ENCODE data around the gene B4GALNT4.
"Not testable (repeated sequence)": the region's sequence is repeated elsewhere in the genome, so short reads cannot be mapped to it uniquely, and the experiment has no call there.

The B4GALNT4 gene

DNA sequence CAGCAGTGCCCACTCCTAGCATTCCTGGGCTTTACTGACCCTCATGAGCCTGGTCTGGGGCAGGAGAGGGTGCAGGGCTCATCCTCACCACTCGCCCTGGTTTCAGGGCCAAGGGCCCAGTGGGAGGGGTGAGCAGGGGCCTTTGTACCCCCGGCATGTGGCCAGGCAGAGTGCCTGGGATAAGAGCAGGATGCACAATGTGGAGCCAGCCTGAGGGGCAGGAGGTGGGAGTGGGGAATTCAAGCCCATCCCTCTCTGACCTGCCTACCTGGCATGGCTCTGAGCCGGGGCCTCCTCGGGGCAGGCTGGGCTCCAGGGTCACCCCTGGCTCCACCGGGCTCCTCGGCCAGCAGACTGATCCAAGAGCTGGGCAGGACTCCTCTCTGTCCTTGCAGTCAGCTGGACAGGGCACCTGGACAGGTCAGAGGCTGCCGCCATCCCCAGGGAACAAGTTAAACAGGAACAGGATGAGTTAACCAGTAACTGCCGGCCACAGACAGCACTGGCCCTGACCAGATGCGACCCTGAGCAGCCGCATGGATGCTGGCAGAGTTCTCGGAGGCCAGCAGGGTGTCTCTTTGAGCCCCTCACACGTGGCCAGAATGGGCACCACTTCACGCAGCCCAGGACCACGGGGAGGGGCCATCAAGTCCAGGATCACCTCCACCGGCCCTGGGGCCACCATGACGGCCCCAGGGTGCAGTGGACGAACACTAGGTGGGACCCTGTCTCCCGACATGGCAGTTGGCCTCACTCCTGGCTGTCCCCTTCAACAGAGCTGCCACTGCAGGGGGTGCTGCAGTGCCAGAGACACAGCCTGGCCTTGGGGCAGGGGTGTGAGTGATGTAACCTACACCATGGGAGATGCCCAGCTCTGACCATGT, 40.5 kb downstream of the B4GALNT4 start:
- peaks cover 17% of the 10 kb centered on the region for H3K4me1 ChIP-seq (ENCODE audit: control insufficient read depth, insufficient read depth, low read length)
- H3K9ac ChIP-seq (ENCODE audit: low read depth, low read length): no peak overlapping the region
- H3K36me3 ChIP-seq (ENCODE audit: insufficient read depth, low read length): no peaks in the 10 kb centered on the region
- no peaks in the 10 kb centered on the region for H3K9me3 ChIP-seq (replicated peaks; ENCODE audit: low read length)
- H3K27me3 ChIP-seq (ENCODE audit: control insufficient read depth, insufficient read depth, low read length): no peaks in the 10 kb centered on the region
- H3K4me2 ChIP-seq (ENCODE audit: low read length): no peak overlapping the region
- no peak overlapping the region for H3K4me3 ChIP-seq (ENCODE audit: low read length)

DNA sequence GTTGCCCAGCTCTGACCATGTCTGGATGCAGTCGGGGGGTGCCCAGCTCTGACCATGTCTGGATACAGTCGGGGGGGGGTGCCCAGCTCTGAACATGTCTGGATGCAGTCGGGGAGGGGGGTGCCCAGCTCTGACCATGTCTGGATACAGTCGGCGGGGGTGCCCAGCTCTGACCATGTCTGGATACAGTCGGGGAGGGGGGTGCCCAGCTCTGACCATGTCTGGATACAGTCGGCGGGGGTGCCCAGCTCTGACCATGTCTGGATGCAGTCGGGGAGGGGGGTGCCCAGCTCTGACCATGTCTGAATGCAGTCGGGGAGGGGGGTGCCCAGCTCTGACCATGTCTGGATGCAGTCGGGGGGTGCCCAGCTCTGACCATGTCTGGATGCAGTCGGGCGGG, 41.4 kb downstream of the B4GALNT4 start:
- H3K9ac ChIP-seq (ENCODE audit: low read depth, low read length); H3K27me3 ChIP-seq (ENCODE audit: control insufficient read depth, insufficient read depth, low read length); H3K36me3 ChIP-seq (ENCODE audit: insufficient read depth, low read length); H3K4me3 ChIP-seq (ENCODE audit: low read length); H3K4me2 ChIP-seq (ENCODE audit: low read length); H3K9me3 ChIP-seq (replicated peaks; ENCODE audit: low read length): not testable (repeated sequence)
- H3K4me1 ChIP-seq (ENCODE audit: control insufficient read depth, insufficient read depth, low read length): peaks cover 23% of the 10 kb centered on the region

DNA sequence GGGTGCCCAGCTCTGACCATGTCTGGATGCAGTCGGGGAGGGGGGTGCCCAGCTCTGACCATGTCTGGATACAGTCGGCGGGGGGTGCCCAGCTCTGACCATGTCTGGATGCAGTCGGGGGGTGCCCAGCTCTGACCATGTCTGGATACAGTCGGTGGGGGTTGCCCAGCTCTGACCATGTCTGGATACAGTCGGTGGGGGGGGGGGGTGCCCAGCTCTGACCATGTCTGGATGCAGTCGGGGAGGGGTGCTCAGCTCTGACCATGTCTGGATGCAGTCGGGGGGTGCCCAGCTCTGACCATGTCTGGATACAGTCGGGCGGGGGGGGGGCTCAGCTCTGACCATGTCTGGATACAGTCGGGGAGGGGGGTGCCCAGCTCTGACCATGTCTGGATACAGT, 42.2 kb downstream of the B4GALNT4 start:
- H3K4me3 ChIP-seq (ENCODE audit: low read length); H3K4me2 ChIP-seq (ENCODE audit: low read length); H3K27me3 ChIP-seq (ENCODE audit: control insufficient read depth, insufficient read depth, low read length); H3K9me3 ChIP-seq (replicated peaks; ENCODE audit: low read length); H3K36me3 ChIP-seq (ENCODE audit: insufficient read depth, low read length); H3K9ac ChIP-seq (ENCODE audit: low read depth, low read length): not testable (repeated sequence)
- H3K4me1 ChIP-seq (ENCODE audit: control insufficient read depth, insufficient read depth, low read length): peaks cover 22% of the 10 kb centered on the region

DNA sequence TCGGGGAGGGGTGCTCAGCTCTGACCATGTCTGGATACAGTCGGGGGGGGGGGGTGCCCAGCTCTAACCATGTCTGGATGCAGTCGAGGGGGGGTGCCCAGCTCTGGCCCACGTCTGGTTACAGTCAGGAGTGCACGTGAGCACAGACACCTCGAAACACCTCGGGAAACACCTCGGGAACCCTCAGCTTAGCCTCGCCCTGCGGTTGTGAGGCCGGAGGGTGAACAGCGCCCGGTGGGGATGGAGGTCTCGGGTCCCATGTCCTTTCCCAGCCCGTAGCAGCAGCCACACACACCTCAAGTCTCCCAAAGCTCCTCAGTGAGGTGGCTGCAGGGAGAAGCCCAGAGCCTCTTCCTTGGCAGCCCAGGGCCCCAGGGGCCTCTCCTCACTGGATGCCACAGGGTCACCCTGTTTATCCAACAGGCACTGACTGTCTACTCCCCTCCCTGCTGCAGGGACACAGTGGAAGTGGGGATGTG, 43.4 kb downstream of the B4GALNT4 start:
- Histone ChIP-seq H3K4me2 (ENCODE audit: low read length) (no peak overlapping the region), H3K4me3 (ENCODE audit: low read length) (no peak overlapping the region), H3K9me3 (replicated peaks; ENCODE audit: low read length) (no peaks in the 10 kb centered on the region), H3K4me1 (ENCODE audit: control insufficient read depth, insufficient read depth, low read length) (peaks cover 20% of the 10 kb centered on the region), H3K36me3 (ENCODE audit: insufficient read depth, low read length) (no peaks in the 10 kb centered on the region), H3K27me3 (ENCODE audit: control insufficient read depth, insufficient read depth, low read length) (peaks cover 12% of the 10 kb centered on the region), H3K9ac (ENCODE audit: low read depth, low read length) (no peak overlapping the region)

DNA sequence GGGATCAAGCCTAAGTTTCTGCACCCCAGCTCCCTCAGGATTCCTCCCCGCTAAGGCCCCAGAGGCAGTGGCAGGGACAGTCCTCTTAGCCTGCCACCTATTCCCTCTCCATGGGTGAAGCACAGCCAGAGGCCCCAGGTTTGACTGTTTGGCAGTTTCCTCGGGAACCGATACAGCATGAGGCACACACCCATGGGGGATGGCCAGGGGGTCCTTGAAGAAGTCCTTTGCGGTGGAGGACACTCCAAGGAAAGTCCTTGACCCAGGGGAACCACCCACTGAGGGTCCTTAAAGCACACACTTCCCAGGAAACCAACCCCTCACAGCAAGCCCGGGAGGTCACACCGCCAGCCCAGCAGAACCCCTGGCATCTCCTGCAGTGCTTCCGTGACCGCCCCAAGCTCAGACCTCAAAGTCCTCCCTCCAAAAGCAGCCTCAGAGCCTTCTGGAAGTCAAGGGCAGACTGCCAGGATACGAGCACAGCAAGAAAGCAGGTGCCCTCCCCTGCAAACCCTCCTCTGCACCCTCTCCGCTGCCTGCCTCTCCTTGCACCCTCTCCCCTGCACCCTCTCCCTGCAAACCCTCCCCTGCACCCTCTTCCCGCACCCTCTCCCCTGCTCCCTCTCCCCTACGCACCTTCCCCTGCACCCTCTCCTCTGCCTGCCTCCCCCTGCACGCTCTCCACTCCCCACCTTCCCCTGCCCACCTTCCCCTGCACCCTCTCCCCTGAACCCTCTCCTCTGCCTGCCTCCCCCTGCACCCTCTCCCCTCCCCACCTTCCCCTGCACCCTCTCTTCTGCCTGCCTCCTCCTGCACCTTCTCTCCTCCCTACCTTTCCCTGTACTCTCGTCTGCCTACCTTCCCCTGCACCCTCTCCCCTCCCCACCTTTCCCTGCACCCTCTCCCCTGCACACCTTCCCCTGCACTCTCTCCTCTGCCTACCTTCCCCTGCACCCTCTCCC, 44.1 kb downstream of the B4GALNT4 start:
- peaks cover 20% of the 10 kb centered on the region for H3K4me1 ChIP-seq (ENCODE audit: control insufficient read depth, insufficient read depth, low read length)
- no peak overlapping the region for H3K4me3 ChIP-seq (ENCODE audit: low read length)
- H3K4me2 ChIP-seq (ENCODE audit: low read length): no peak overlapping the region
- H3K36me3 ChIP-seq (ENCODE audit: insufficient read depth, low read length): no peaks in the 10 kb centered on the region
- H3K9me3 ChIP-seq (replicated peaks; ENCODE audit: low read length): no peaks in the 10 kb centered on the region
- H3K9ac ChIP-seq (ENCODE audit: low read depth, low read length): no peak overlapping the region
- H3K27me3 ChIP-seq (ENCODE audit: control insufficient read depth, insufficient read depth, low read length): peaks cover 19% of the 10 kb centered on the region

DNA sequence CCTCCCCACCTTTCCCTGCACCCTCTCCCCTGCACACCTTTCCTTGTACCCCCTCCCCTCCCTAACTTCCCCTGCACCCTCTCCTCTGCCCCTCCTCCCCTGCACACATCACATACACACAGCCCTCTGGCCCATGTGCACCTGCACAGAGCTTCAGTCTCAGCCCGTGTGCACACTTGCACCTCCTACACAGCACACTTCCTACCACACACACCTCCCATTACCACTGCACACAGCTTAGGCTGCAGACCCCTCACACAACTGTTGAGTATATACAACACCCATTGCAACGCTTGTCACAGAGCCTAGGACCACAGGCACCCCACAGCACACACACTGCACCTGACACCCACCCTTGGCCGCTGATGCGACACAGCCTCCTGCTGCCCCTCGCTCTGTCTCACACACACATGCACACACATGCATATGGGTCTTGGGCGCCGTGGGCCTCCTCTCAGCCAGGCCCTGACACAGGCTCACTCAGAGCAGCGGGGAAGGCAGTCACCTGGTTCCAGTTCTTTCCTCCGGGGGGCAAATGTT, 45.1 kb downstream of the B4GALNT4 start:
- Histone ChIP-seq H3K9ac (ENCODE audit: low read depth, low read length) (no peak overlapping the region), H3K27me3 (ENCODE audit: control insufficient read depth, insufficient read depth, low read length) (peaks cover 29% of the 10 kb centered on the region), H3K9me3 (replicated peaks; ENCODE audit: low read length) (no peaks in the 10 kb centered on the region), H3K4me2 (ENCODE audit: low read length) (peak overlapping the region; percentile 31), H3K36me3 (ENCODE audit: insufficient read depth, low read length) (no peaks in the 10 kb centered on the region), H3K4me1 (ENCODE audit: control insufficient read depth, insufficient read depth, low read length) (peaks cover 20% of the 10 kb centered on the region), H3K4me3 (ENCODE audit: low read length) (no peak overlapping the region)

DNA sequence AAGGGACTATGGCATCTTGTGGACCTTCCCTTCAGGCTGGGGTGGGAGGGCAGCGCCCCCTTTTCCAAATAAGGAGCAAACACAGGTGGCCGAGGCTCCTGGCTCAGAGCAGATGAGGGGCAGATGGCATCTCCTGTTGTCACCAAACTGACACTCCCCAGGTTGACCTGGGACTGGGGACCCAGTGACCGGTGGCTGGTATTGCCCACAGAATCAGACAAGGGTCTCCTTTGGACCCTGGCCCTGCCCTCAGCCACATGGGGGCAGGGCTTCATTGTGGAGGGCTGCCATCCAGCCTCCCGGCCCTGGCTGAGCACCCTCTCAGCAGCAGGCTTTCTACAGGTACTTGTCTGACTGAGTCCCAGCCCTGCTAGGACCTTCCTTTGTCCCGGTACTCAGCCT, 46.3 kb downstream of the B4GALNT4 start:
- H3K9ac ChIP-seq (ENCODE audit: low read depth, low read length): no peak overlapping the region
- no peak overlapping the region for H3K4me3 ChIP-seq (ENCODE audit: low read length)
- H3K36me3 ChIP-seq (ENCODE audit: insufficient read depth, low read length): no peaks in the 10 kb centered on the region
- peaks cover 37% of the 10 kb centered on the region for H3K27me3 ChIP-seq (ENCODE audit: control insufficient read depth, insufficient read depth, low read length)
- peak overlapping the region; percentile 31 for H3K4me2 ChIP-seq (ENCODE audit: low read length)
- peaks cover 20% of the 10 kb centered on the region for H3K4me1 ChIP-seq (ENCODE audit: control insufficient read depth, insufficient read depth, low read length)
- no peaks in the 10 kb centered on the region for H3K9me3 ChIP-seq (replicated peaks; ENCODE audit: low read length)

DNA sequence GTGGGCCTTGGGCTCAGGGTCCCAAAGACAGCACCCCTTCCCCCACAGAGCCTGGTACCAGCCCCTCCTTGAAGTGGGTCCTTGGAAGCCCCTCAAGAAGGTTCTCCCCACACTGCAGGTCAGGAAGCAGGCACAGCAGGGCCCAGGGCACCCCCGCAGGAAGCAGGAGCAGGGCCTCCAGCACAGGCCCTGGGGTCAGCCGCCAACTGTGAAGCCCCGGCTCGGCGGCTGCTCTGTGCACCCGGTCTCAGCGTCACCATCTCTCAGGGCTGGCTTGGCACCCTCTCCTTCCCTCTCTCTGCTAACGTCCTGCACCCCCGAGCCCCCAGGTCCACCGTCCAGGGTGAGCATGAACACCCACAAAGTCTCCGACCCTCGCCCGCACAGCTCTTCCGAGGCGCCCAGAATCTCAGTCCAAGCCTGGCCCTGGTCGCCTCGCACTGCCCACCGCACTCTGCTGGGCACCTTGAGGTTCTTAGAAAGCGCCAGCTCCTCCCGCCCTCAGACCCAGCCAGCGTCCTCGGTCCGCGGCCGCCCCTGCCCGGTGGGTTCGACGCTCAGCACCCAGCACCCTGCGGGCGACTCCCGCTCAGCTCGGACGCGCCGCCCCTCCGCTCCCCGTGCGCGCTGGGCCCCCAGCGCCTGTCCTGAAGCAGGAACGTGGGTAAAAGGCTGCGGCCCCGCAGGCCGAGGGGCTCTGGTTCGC, 46.9 kb downstream of the B4GALNT4 start:
- H3K4me3 ChIP-seq (ENCODE audit: low read length): peak overlapping the region; percentile 65
- no peaks in the 10 kb centered on the region for H3K9me3 ChIP-seq (replicated peaks; ENCODE audit: low read length)
- H3K4me2 ChIP-seq (ENCODE audit: low read length): peak overlapping the region; percentile 92
- H3K4me1 ChIP-seq (ENCODE audit: control insufficient read depth, insufficient read depth, low read length): peaks cover 20% of the 10 kb centered on the region
- no peaks in the 10 kb centered on the region for H3K36me3 ChIP-seq (ENCODE audit: insufficient read depth, low read length)
- H3K27me3 ChIP-seq (ENCODE audit: control insufficient read depth, insufficient read depth, low read length): peaks cover 37% of the 10 kb centered on the region
- H3K9ac ChIP-seq (ENCODE audit: low read depth, low read length): peak overlapping the region; percentile 58

DNA sequence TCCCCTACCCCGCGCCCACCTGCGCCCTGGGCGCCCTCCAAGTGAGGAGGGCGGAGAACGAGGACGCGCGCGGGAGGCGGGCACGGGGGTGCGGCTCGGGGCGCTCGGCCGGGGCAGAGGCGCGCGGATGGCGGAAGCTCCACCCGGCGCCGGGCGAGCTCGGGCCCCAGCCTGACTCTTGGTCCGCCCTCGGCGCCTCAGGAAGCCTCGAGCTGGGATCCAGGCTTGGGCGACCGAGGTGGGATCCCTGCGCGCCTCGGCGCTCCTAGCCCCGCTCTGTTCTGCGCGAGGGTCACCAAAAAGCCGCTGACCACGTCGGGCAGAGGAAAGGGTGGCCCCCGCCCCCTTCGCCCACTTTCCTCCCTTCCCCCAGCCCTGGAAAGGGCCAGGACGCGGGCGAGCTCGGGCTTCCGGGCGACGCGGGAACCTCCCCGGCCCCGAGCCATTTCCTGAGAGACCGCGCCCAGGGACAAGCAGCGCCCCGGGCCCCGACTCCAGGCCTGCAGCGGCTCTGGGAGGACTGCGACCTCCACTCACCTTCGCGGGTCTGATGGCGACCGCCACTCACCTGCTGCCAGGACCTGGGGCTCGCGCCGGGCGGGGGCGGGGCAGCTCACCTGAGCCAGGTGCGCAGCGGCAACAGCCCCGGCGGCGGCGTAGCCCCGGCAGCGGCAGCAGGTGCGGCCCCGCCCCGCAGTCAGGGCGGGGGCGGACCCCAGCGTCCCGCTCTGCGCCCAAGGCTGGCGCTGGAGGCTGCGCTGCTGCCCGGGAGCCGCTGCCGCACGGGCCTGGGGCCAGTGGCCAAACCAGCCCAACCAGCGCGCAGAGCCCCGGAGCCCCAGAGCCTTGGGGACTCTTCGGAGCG, 47.7 kb downstream of the B4GALNT4 start:
- Histone ChIP-seq H3K4me1 (ENCODE audit: control insufficient read depth, insufficient read depth, low read length) (peaks cover 20% of the 10 kb centered on the region), H3K36me3 (ENCODE audit: insufficient read depth, low read length) (no peaks in the 10 kb centered on the region), H3K9ac (ENCODE audit: low read depth, low read length) (peak overlapping the region; percentile 58), H3K9me3 (replicated peaks; ENCODE audit: low read length) (no peaks in the 10 kb centered on the region), H3K4me2 (ENCODE audit: low read length) (peak overlapping the region; percentile 92), H3K27me3 (ENCODE audit: control insufficient read depth, insufficient read depth, low read length) (peaks cover 37% of the 10 kb centered on the region), H3K4me3 (ENCODE audit: low read length) (peak overlapping the region; percentile 65)

DNA sequence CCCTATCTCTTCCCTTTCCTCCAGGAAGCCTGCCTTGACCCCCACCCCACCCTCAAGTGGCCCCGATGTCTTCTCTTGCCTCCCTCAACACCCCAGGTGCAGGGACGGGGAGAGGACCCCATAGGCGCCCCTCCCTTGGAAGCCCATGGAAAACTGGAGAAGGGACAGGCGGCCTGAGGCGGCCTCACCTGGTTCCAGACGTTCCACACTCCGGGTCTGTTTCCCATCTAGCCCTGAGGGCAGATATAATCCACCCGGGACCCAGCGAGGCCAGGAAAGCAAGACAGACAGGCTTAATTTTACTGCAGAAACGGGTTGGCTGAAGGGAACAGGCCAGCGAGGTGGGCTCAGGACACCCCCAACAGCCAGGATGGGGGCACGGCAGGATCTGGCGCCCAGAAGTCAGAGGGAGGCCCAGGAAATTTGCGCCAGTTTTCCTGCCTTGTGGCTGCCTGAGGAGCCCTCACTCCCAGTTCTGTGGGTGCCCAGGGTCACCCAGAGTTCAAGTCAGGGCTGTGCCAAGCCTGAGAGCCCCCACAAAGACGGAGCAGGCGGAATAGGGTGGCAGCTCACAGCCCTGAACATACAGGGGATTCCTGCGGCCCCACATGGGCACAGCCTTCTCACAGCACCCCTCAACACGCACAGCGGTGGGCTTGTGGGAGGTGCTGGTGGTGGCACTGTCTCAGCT, 48.5 kb downstream of the B4GALNT4 start:
- Histone ChIP-seq H3K4me3 (ENCODE audit: low read length) (no peak overlapping the region), H3K9ac (ENCODE audit: low read depth, low read length) (no peak overlapping the region), H3K4me2 (ENCODE audit: low read length) (peak overlapping the region; percentile 92), H3K36me3 (ENCODE audit: insufficient read depth, low read length) (no peaks in the 10 kb centered on the region), H3K4me1 (ENCODE audit: control insufficient read depth, insufficient read depth, low read length) (peaks cover 20% of the 10 kb centered on the region), H3K27me3 (ENCODE audit: control insufficient read depth, insufficient read depth, low read length) (peaks cover 37% of the 10 kb centered on the region), H3K9me3 (replicated peaks; ENCODE audit: low read length) (no peaks in the 10 kb centered on the region)

Measured in skeletal muscle satellite cell (primary cell).